Endometrial microvascular endothelial cells (primary cell): ENCODE results near the gene CD276. TPM values are rescaled to one million over a fixed set of nuclear protein-coding genes. Genes with fewer than 3 reads are reported as not detected.
"Not testable (repeated sequence)": the region's sequence is repeated elsewhere in the genome, so short reads cannot be mapped to it uniquely, and the experiment has no call there.

Experiments used
- in situ Hi-C: cut with HindIII; loops from 2 replicates; pipeline ENCODE4 v1.10.0; 2017; ENCODE audit warnings: low sequenced_read_pairs, low pct_unique_long_range_greater_than_20kb; ENCODE audit errors: inconsistent ontology term
- total RNA-seq: library from RNA; depleted of rRNA; stranded (reverse); fragments of >200 nt; gene quantifications from one replicate; pipeline ENCODE4 v1.2.3, GENCODE V29; 2015; ENCODE audit errors: inconsistent ontology term

CD276 gene
- total RNA-seq, 1 donor from 2014 or later = 108 TPM

GRCh38 chr15:73682600-73683090 lies 1.5 kb upstream of the CD276 start:
- in situ Hi-C loops = no loop called here

- in situ Hi-C loops = no loop called here
Measured at GRCh38 chr15:73683257-73683776, 866 bp upstream of the CD276 start.

GRCh38 chr15:73684581-73685455 lies 635 bp downstream of the CD276 start:
- in situ Hi-C loops = no loop called here

GRCh38 chr15:73685981-73686380 lies 1.8 kb downstream of the CD276 start:
- in situ Hi-C loops = no loop called here

- in situ Hi-C loops = no loop called here
Measured at GRCh38 chr15:73686781-73687256, 2.6 kb downstream of the CD276 start.

- in situ Hi-C loops = no loop called here
Measured at GRCh38 chr15:73687351-73687750, 3.2 kb downstream of the CD276 start.

- in situ Hi-C loops = no loop called here
Measured at GRCh38 chr15:73688455-73688854, 4.3 kb downstream of the CD276 start.

GRCh38 chr15:73691396-73691795 lies 7.2 kb downstream of the CD276 start:
- in situ Hi-C loops = no loop called here

GRCh38 chr15:73694419-73694818 lies 10.2 kb downstream of the CD276 start:
- in situ Hi-C loops = no loop called here

- in situ Hi-C loops = no loop called here
Measured at GRCh38 chr15:73695773-73696640, 11.8 kb downstream of the CD276 start.

GRCh38 chr15:73696641-73697001 lies 12.4 kb downstream of the CD276 start:
- in situ Hi-C loops = no loop called here

GRCh38 chr15:73697033-73697467 lies 12.9 kb downstream of the CD276 start:
- in situ Hi-C loops = no loop called here

GRCh38 chr15:73699249-73700040 lies 15.3 kb downstream of the CD276 start:
- in situ Hi-C loops = no loop called here

- in situ Hi-C loops = no loop called here
Measured at GRCh38 chr15:73700041-73700842, 16.1 kb downstream of the CD276 start.

GRCh38 chr15:73702311-73703239 lies 18.4 kb downstream of the CD276 start:
- in situ Hi-C loops = not testable (repeated sequence)

- in situ Hi-C loops = not testable (repeated sequence)
Measured at GRCh38 chr15:73703601-73704000, 19.4 kb downstream of the CD276 start.
